Endothelial cell of umbilical vein (primary cell): ENCODE results near the gene PDLIM3. TPM values are rescaled to one million over a fixed set of nuclear protein-coding genes. Genes with fewer than 3 reads are reported as not detected.
A peak's percentile ranks its signal among the peaks of the same experiment; 100 is the strongest.

Experiments used
- BruUV-seq: library from RNA; stranded (reverse); fragments of 400-500 nt; replicated peaks from 2 replicates; lab custom pipeline; 2021; lab: Mats Ljungman, UMichigan
- CTCF ChIA-PET: fragments of 300-600, 350-600 bp; sonication (Branson Sonifier 250); formaldehyde crosslinking; loops from one replicate; lab custom pipeline; 2021; ENCODE audit warnings: antibody characterized with exemption, inconsistent platforms; lab: Charles Lee
- POLR2A ChIA-PET: fragments of 300-600, 350-600 bp; sonication (Branson Sonifier 250); formaldehyde crosslinking; loops from one replicate; lab custom pipeline; 2021; ENCODE audit warnings: antibody characterized with exemption, inconsistent platforms; lab: Charles Lee
- DNase-seq: peaks from one replicate; pipeline ENCODE4 v3.0.0-alpha.2; 2011; ENCODE audit warnings: low read depth, low spot score
- FAIRE-seq: peaks from 2 replicates; lab custom pipeline; 2011; peaks lifted over from hg19 to GRCh38; lab: Jason Lieb, UNC
- H2AFZ ChIP-seq: 2 replicates; pipeline ENCODE4 v1.6.0; 2012; ENCODE audit warnings: low read depth, low read length, control low read depth, inconsistent platforms
- H3K27ac ChIP-seq: 2 replicates; pipeline ENCODE4 v1.5.1; 2011; ENCODE audit warnings: low read depth, mild to moderate bottlenecking, control low read depth, low read length, moderate library complexity; ENCODE audit not compliant: insufficient read depth
- H3K27me3 ChIP-seq, 2 experiments: 2 replicates each; pipeline versions ENCODE4 v1.6.0 to v1.6.1; 2011; ENCODE audit warnings: low read length in 2 of 2, mixed read lengths in 1 of 2; ENCODE audit not compliant: control insufficient read depth in 2 of 2, insufficient read depth in 2 of 2
- H3K36me3 ChIP-seq, 2 experiments: 2 replicates in 1 of 2; 3 replicates in 1 of 2; pipeline ENCODE4 v1.5.1; 2011; ENCODE audit warnings: low read length in 2 of 2, mild to moderate bottlenecking in 1 of 2, moderate library complexity in 1 of 2; ENCODE audit not compliant: control insufficient read depth in 2 of 2, insufficient read depth in 2 of 2; ENCODE audit errors: extremely low read depth in 1 of 2
- H3K4me1 ChIP-seq: 3 replicates; pipeline ENCODE4 v1.5.1; 2011; ENCODE audit warnings: mild to moderate bottlenecking, low read length; ENCODE audit not compliant: control insufficient read depth, insufficient read depth; ENCODE audit errors: extremely low read depth
- H3K4me2 ChIP-seq: 2 replicates; pipeline ENCODE4 v1.6.1; 2011; ENCODE audit warnings: low read length, control low read depth, mixed read lengths; ENCODE audit not compliant: insufficient read depth
- H3K4me3 ChIP-seq, 3 experiments: fragments of 200-600 bp in 1 of 3; sonication (generic), shearing (Covaris generic) in 1 of 3; replicated peaks in 1 of 3; 2 replicates each; pipeline ENCODE4 v1.5.1; 2011 to 2016; ENCODE audit warnings: control low read depth in 3 of 3, low read length in 3 of 3, mild to moderate bottlenecking in 2 of 3, inconsistent platforms in 1 of 3, low read depth in 1 of 3, moderate library complexity in 1 of 3; ENCODE audit not compliant: insufficient read depth in 1 of 3
- H3K79me2 ChIP-seq: 2 replicates; pipeline ENCODE4 v1.6.0; 2012; ENCODE audit warnings: low read length, inconsistent platforms; ENCODE audit not compliant: control insufficient read depth, insufficient read depth
- H3K9ac ChIP-seq: replicated peaks from 2 replicates; pipeline ENCODE3; 2011; ENCODE audit warnings: low read length, control low read depth; ENCODE audit not compliant: insufficient read depth; ENCODE audit errors: extremely low read depth
- H3K9me1 ChIP-seq: replicated peaks from 3 replicates; pipeline ENCODE4 v1.6.0; 2011; ENCODE audit warnings: mild to moderate bottlenecking, low read length; ENCODE audit not compliant: control insufficient read depth, insufficient read depth; ENCODE audit errors: extremely low read depth
- H3K9me3 ChIP-seq: replicated peaks from 2 replicates; pipeline ENCODE4 v1.5.1; 2012; ENCODE audit warnings: low read length, inconsistent platforms; ENCODE audit not compliant: control insufficient read depth, insufficient read depth
- H4K20me1 ChIP-seq: replicated peaks from 2 replicates; pipeline ENCODE3; 2011; ENCODE audit warnings: mild to moderate bottlenecking, low read length; ENCODE audit not compliant: control insufficient read depth, insufficient read depth; ENCODE audit errors: extremely low read depth
- CTCF ChIP-seq, 2 donors: IDR thresholded peaks; 1 replicate in 1 of 2; 2 replicates in 1 of 2; pipeline ENCODE4 v1.5.1; 2011; ENCODE audit warnings: low read length in 2 of 2, mild to moderate bottlenecking in 2 of 2, moderate library complexity in 2 of 2, control low read depth in 1 of 2, inconsistent platforms in 1 of 2, low read depth in 1 of 2; ENCODE audit not compliant: insufficient read depth in 1 of 2; ENCODE audit errors: extremely low read depth in 1 of 2
- EZH2 ChIP-seq: IDR thresholded peaks from 2 replicates; pipeline ENCODE4 v1.6.1; 2012; ENCODE audit warnings: borderline replicate concordance, low read depth, mild to moderate bottlenecking, moderate library complexity, low read length, inconsistent platforms; ENCODE audit not compliant: severe bottlenecking
- FOS ChIP-seq: IDR thresholded peaks from 2 replicates; pipeline ENCODE4 v1.6.1; 2011; ENCODE audit warnings: mild to moderate bottlenecking, low read length, moderate library complexity, borderline replicate concordance; ENCODE audit not compliant: insufficient read depth
- GATA2 ChIP-seq: IDR thresholded peaks from 2 replicates; pipeline ENCODE4 v1.7.0; 2011; ENCODE audit warnings: low read depth, mild to moderate bottlenecking, moderate library complexity, mixed read lengths, low read length; ENCODE audit not compliant: insufficient read length, insufficient read depth
- JUN ChIP-seq: IDR thresholded peaks from 2 replicates; pipeline ENCODE4 v1.6.1; 2011; ENCODE audit warnings: borderline replicate concordance, low read depth; ENCODE audit not compliant: insufficient read length, insufficient read depth
- MAX ChIP-seq: IDR thresholded peaks from 2 replicates; pipeline ENCODE4 v1.6.1; 2011; ENCODE audit not compliant: insufficient read depth, insufficient read length
- MYC ChIP-seq: IDR thresholded peaks from one replicate; pipeline ENCODE4 v1.6.1; 2011; ENCODE audit warnings: mild to moderate bottlenecking, low read depth, low read length
- POLR2A ChIP-seq: IDR thresholded peaks from 2 replicates; pipeline ENCODE4 v1.6.1; 2012; ENCODE audit warnings: low read depth, mild to moderate bottlenecking, control low read depth, low read length
- POLR2AphosphoS5 ChIP-seq: IDR thresholded peaks from 2 replicates; pipeline ENCODE4 v1.6.1; 2012; ENCODE audit warnings: low read depth, mild to moderate bottlenecking, control low read depth, low read length, moderate library complexity; ENCODE audit not compliant: insufficient read depth
- dilution Hi-C: fragments of 300-500 bp; cut with MboI; formaldehyde crosslinking; loops from one replicate; pipeline ENCODE4 v1.15.0; 2019; ENCODE audit warnings: low sequenced_read_pairs; ENCODE audit not compliant: extremely low pct_ligation_motif_present
- intact Hi-C: fragments of 100-400 bp; cut with micrococcal nuclease; formaldehyde crosslinking; loops from one replicate; pipeline ENCODE4 v1.10.0; 2022
- polyA plus RNA-seq, 4 experiments: library from polyadenylated mRNA; depleted of rRNA in 3 of 4; stranded (reverse) in 3 of 4; unstranded in 1 of 4; fragments of >200 nt; gene quantifications; 2 replicates each; pipeline versions ENCODE4 v1.2.1 to v1.2.3, GENCODE V29; 2011 to 2012; ENCODE audit warnings: missing spikeins in 1 of 4
- total RNA-seq: library from RNA; stranded (reverse); gene quantifications from 2 replicates; pipeline ENCODE4 v1.2.3, GENCODE V29; 2021

PDLIM3 gene
- total and polyA plus RNA-seq, 2 donors (not counting 3 experiments of a cell fraction or from before 2014, with no cell fraction given): 9.7 to 17.6 TPM

GRCh38 chr4:185535612-185536410 lies 504 bp upstream of the PDLIM3 start:
- POLR2A ChIA-PET: interaction anchor here (0.6 to 2.0 kb wide), 8 partner anchors 16 to 325 kb away, joined by 3 to 12 read pairs (median 4); no protein-coding TSS in a partner anchor
- dilution Hi-C loops: no loop called here
- H3K9me3 ChIP-seq: no peaks in the 10 kb centered on the region

GRCh38 chr4:185534511-185534865 lies 819 bp downstream of the PDLIM3 start:
- no peaks in the 10 kb centered on the region for H3K36me3 ChIP-seq
- H4K20me1 ChIP-seq: no peaks in the 10 kb centered on the region
- no peak overlapping the region for H3K27ac ChIP-seq
- H3K9ac ChIP-seq: peak overlapping the region; percentile 80
- POLR2A ChIA-PET: interaction anchor here (1.4 to 2.0 kb wide), 2 partner anchors 21 to 64 kb away, joined by 4 to 12 read pairs; no protein-coding TSS in a partner anchor
- peaks cover 10% of the 10 kb centered on the region for H3K4me1 ChIP-seq
- FAIRE-seq (no peak), DNase-seq (peak; percentile 42)
- no peaks in the 10 kb centered on the region for H3K9me1 ChIP-seq
- H3K4me2 ChIP-seq: peak overlapping the region; percentile 86
- peaks cover 0 to 6% of the 10 kb centered on the region in 2 experiments for H3K27me3 ChIP-seq
- CTCF ChIA-PET: interaction anchor here (0.9 to 4.5 kb wide), 9 partner anchors 10 to 79 kb away, joined by 3 to 36 read pairs (median 4); partner anchors contain the start of gene CCDC110
- TF ChIP-seq MAX (no peak), MYC (no peak), JUN (no peak), GATA2 (no peak), POLR2A (no peak), CTCF (IDR thresholded peaks at IDR 0.05; ENCODE audit: extremely low read depth in 1 of 2, insufficient read depth in 1 of 2, low read depth in 1 of 2, low read length in 2 of 2) (no peak), POLR2AphosphoS5 (no peak), EZH2 (no peak), FOS (no peak)
- no TSS peak for BruUV-seq
- H3K4me3 ChIP-seq: peak overlapping the region; percentile 78 to 83 (median 81)
- H3K79me2 ChIP-seq: no peaks in the 10 kb centered on the region
- dilution Hi-C loops: no loop called here
- intact Hi-C loops: loop anchor here (2.0 kb wide), 1 partner anchor 32 kb away; no protein-coding TSS in a partner anchor
- no peaks in the 10 kb centered on the region for H3K9me3 ChIP-seq
- peak overlapping the region; percentile 95 for H2AFZ ChIP-seq

More at GRCh38 chr4:185535612-185536410, 504 bp upstream of the PDLIM3 start:
- Histone ChIP-seq H3K4me2 (peak overlapping the region; percentile 86), H3K9me1 (no peaks in the 10 kb centered on the region), H2AFZ (peak overlapping the region; percentile 95), H3K9ac (peak overlapping the region; percentile 61), H3K79me2 (no peaks in the 10 kb centered on the region), H3K4me3 (peak overlapping the region; percentile 33 to 83 (median 66)), H4K20me1 (no peaks in the 10 kb centered on the region), H3K36me3 (no peaks in the 10 kb centered on the region), H3K27ac (no peak overlapping the region), H3K4me1 (peaks cover 10% of the 10 kb centered on the region), H3K27me3 (peaks cover 0 to 6% of the 10 kb centered on the region in 2 experiments)
- intact Hi-C loops: loop anchor here (1.0 to 2.0 kb wide), 4 partner anchors 23 to 65 kb away; partner anchors contain the start of gene CCDC110
- FAIRE-seq (no peak), DNase-seq (peak; percentile 17)
- TF ChIP-seq FOS (no peak), POLR2AphosphoS5 (peak; percentile 4), MYC (no peak), JUN (no peak), POLR2A (no peak), EZH2 (no peak)
- TSS peak; percentile 71 for BruUV-seq
- CTCF ChIA-PET: interaction anchor here (0.7 to 4.5 kb wide), 12 partner anchors 8 to 502 kb away, joined by 3 to 36 read pairs (median 4); partner anchors contain the start of gene CCDC110
